SK-N-MC (cell line): ENCODE results near the gene BRK1.
"Not testable (repeated sequence)": the region's sequence is repeated elsewhere in the genome, so short reads cannot be mapped to it uniquely, and the experiment has no call there.

Source experiments
- EZH2 ChIP-seq: fragments of 200-600 bp; sonication (generic); IDR thresholded peaks from one replicate; pipeline ENCODE4 v1.6.1; 2017; ENCODE audit warnings: antibody characterized with exemption
- POLR2AphosphoS5 ChIP-seq: IDR thresholded peaks from 2 replicates; pipeline ENCODE4 v1.6.1; 2012; ENCODE audit warnings: mild to moderate bottlenecking, low read depth, low read length, borderline replicate concordance

DNA sequence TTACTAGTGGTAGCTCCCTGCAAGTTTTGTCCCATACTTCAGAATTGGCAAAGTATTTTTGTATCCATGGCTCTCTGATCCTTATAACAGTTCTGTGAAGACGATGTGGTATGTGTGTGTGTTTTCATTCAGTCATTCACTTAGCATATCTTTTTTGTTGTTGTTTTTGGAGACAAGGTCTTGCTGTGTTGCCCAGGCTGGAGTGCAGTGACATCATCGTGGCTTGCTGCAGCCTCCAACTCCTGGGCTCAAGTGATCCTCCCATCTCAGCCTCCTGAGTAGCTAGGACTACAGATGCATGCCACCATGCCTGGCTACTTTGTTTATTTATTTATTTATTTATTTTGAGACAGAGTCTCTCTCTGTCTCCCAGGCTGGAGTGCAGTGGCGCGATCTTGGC lies 60.7 kb downstream of the BRK1 start:
- not testable (repeated sequence) for TF ChIP-seq EZH2, POLR2AphosphoS5
